ENCODE results near the gene NAGS.

Gene NAGS

DNA sequence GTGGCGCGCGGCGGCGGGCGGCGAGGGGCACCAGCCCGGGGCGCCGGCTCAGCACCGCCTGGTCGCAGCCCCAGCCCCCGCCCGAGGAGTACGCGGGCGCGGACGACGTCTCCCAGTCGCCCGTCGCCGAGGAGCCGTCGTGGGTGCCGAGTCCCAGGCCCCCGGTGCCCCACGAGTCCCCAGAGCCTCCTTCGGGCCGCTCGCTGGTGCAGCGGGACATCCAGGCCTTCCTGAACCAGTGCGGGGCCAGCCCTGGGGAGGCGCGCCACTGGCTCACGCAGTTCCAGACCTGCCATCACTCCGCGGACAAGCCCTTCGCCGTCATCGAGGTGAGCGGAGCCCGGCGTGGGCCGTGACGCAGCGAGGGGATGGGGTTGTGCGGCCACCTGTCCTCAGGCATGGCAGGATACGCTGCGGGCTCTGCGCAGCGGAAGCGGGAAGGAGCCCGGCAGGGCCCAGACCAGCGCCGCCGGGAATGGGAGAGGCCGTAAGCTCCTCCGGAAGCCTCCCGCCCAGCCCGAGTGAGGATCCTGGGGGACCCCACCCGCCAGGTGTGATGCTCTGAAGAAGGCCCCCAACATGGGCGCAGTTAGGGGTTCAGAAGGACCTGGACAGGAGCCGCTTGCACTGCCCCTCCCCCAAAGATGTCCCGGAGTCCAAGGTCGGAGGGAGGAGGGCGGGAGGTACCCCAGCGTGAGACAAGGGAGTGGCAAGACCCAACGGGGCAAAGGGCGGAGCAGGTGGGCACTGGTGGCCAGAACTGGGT lies 522 bp downstream of the NAGS start:
- no peak for DNase-seq (ENCODE audit: extremely low read depth, low read depth)
- TF ChIP-seq, protein P1, sequence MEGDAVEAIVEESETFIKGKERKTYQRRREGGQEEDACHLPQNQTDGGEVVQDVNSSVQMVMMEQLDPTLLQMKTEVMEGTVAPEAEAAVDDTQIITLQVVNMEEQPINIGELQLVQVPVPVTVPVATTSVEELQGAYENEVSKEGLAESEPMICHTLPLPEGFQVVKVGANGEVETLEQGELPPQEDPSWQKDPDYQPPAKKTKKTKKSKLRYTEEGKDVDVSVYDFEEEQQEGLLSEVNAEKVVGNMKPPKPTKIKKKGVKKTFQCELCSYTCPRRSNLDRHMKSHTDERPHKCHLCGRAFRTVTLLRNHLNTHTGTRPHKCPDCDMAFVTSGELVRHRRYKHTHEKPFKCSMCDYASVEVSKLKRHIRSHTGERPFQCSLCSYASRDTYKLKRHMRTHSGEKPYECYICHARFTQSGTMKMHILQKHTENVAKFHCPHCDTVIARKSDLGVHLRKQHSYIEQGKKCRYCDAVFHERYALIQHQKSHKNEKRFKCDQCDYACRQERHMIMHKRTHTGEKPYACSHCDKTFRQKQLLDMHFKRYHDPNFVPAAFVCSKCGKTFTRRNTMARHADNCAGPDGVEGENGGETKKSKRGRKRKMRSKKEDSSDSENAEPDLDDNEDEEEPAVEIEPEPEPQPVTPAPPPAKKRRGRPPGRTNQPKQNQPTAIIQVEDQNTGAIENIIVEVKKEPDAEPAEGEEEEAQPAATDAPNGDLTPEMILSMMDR (IDR thresholded peaks at IDR 0.05; ENCODE audit: low read depth, low read length): no peak

DNA sequence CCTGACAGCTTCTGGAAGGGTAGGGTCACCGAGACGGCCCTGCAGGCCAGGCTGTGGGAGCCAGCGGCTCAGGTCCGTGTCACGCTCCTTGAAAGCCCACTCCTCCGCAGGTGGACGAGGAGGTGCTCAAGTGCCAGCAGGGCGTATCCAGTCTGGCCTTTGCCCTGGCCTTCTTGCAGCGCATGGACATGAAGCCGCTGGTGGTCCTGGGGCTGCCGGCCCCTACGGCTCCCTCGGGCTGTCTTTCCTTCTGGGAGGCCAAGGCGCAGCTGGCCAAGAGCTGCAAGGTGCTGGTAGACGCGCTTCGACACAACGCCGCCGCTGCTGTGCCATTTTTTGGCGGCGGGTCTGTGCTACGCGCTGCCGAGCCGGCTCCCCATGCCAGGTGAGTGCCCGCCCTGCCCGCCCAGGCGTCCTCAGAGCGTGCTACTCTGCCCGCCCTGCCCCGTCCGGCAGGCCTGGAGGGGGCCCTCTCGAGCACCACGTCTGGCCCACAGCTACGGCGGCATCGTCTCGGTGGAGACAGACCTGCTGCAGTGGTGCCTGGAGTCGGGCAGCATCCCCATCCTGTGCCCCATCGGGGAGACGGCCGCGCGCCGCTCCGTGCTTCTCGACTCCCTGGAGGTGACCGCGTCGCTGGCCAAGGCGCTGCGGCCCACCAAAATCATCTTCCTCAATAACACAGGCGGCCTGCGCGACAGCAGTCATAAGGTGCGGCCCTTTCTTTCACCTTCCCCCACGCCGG lies 1.3 kb downstream of the NAGS start:
- no peak for DNase-seq (ENCODE audit: extremely low read depth, low read depth)
- TF ChIP-seq, protein P1 (IDR thresholded peaks at IDR 0.05; ENCODE audit: low read depth, low read length): peak; percentile 17

DNA sequence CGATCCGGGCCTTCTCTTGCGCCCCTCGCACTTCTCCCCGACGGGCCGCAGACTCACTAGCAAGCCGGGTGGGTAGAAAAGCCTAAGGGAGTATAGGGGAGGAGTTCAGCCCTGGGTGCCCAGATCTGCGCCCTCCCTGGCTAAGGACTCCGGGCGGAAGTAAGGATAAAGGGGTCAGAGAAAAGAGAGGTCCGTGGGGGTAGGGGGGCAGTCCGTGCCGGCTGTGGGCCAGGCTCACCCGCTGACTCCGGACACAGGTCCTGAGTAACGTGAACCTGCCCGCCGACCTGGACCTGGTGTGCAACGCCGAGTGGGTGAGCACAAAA lies 1.8 kb downstream of the NAGS start:
- no peak for DNase-seq (ENCODE audit: extremely low read depth, low read depth)
- TF ChIP-seq, protein P1 (IDR thresholded peaks at IDR 0.05; ENCODE audit: low read depth, low read length): no peak

DNA sequence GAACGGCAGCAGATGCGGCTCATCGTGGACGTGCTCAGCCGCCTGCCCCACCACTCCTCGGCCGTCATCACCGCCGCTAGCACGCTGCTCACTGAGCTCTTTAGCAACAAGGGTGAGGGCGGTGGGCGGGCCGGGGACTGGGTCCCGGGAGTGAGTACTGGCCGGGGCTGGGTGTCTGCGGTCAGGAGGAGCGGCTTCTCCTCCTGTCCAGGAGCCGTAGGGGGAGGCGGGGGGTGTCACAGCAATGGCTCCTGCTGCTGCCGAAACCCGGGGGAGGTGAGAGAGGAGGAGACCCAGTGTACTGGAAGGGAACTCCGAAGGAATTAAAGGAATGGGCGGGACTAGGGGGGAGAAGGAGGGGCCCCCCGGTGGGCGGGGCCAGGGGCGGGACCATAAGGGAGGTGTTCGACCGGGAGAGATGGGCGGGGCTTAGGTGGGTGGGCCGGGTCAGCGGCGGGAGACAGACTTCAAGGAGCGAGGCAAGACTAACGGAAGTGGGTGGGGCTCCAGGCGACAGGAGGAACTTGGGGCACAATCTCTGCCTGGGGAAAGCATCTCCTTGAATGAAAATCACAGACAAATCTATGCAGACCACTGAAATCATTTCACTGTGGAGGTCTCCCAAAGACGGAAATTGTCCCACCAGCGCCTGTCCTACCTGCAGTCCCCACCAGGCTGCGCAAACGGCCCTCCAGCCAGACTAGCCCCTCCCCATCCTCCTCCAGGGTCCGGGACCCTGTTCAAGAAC lies 2.4 kb downstream of the NAGS start:
- TF ChIP-seq, protein P1 (IDR thresholded peaks at IDR 0.05; ENCODE audit: low read depth, low read length): peak; percentile 71
- DNase-seq (ENCODE audit: extremely low read depth, low read depth): peak; percentile 88

DNA sequence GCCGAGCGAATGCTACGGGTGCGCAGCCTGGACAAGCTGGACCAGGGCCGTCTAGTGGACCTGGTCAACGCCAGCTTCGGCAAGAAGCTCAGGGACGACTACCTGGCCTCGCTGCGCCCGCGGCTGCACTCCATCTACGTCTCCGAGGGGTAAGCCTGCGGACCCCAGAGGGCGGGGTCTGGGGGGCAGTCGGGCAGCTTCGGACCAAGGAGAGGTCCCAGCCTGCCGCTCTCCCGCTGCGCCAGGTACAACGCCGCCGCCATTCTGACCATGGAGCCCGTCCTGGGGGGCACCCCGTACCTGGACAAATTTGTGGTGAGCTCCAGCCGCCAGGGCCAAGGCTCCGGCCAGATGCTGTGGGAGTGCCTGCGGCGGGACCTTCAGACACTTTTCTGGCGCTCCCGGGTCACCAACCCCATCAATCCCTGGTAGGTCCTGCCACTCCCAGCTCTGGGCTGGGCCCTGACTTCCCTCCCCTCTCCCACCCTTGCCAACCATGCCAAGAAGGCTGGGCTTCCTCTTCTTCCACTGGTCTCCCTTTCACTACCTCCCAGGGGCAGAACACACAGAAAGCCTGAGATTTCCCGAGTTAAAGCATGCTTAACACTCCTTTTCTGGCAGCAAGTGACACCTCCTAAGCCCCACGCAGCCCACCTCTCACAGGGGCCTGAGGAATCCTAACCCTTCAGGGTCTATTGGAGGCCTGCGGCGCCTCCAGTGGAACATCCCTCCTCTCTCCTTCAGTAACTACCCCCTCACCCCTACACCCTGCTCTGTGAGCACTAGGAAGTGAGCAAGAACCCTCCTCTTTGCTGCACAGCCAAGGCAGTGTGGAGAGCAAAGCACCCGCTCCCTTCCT lies 3.2 kb downstream of the NAGS start:
- DNase-seq (ENCODE audit: extremely low read depth, low read depth): no peak
- TF ChIP-seq, protein P1 (IDR thresholded peaks at IDR 0.05; ENCODE audit: low read depth, low read length): no peak

DNA sequence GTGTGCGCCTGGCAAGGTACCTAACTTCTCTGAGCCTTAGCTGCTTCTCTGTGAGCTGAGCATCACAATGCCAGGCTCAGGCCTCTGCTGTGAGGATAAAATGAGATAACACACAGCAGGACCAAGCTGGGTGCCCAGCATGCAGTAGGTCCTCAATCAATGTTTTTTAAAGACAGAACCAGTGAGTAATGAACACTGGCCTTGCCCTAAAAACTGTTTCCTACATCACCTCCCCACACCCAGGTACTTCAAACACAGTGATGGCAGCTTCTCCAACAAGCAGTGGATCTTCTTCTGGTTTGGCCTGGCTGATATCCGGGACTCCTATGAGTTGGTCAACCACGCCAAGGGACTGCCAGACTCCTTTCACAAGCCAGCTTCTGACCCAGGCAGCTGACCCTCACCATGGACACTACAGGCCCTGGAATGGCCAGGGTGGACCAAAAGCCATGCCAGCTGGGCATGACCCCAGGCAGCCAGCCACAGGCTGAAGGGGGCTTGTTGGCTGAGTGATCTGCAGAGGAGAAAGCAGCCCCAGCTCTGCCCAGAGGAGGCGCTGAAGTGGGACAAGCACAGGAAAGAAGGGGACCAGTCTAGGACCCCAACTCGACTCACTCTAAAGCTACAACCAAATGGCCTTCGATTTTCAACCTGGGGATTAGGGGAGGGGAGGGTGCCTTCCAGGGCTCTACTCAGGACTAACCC lies 3.9 kb downstream of the NAGS start:
- no peak for DNase-seq (ENCODE audit: extremely low read depth, low read depth)
- TF ChIP-seq, protein P1 (IDR thresholded peaks at IDR 0.05; ENCODE audit: low read depth, low read length): no peak
